Measurements from ENCODE around the gene DNAJC1.
"Not testable (repeated sequence)": the region's sequence is repeated elsewhere in the genome, so short reads cannot be mapped to it uniquely, and the experiment has no call there.

Gene DNAJC1

GRCh38 chr10:21823617-21824016 lies 179.9 kb downstream of the DNAJC1 start:
- no peak for DNase-seq

- not testable (repeated sequence) for DNase-seq
Observed at GRCh38 chr10:21822273-21822672, 181.3 kb downstream of the DNAJC1 start.

- no peak for DNase-seq
Observed at GRCh38 chr10:21820952-21821351, 182.6 kb downstream of the DNAJC1 start.

GRCh38 chr10:21818416-21818815 lies 185.1 kb downstream of the DNAJC1 start:
- not testable (repeated sequence) for DNase-seq

GRCh38 chr10:21814866-21815265 lies 188.7 kb downstream of the DNAJC1 start:
- no peak for DNase-seq

GRCh38 chr10:21813946-21814345 lies 189.6 kb downstream of the DNAJC1 start:
- no peak for DNase-seq

- no peak for DNase-seq
Observed at GRCh38 chr10:21811245-21811585, 192.3 kb downstream of the DNAJC1 start.

- no peak for DNase-seq
Observed at GRCh38 chr10:21810582-21811244, 192.8 kb downstream of the DNAJC1 start.

GRCh38 chr10:21808550-21808949 lies 195.0 kb downstream of the DNAJC1 start:
- DNase-seq: no peak

GRCh38 chr10:21807180-21807579 lies 196.3 kb downstream of the DNAJC1 start:
- DNase-seq: no peak

GRCh38 chr10:21803374-21803773 lies 200.2 kb downstream of the DNAJC1 start:
- no peak for DNase-seq

- no peak for DNase-seq
Observed at GRCh38 chr10:21801609-21802008, 201.9 kb downstream of the DNAJC1 start.

- no peak for DNase-seq
Observed at GRCh38 chr10:21797984-21798765, 205.4 kb downstream of the DNAJC1 start.

- no peak for DNase-seq
Observed at GRCh38 chr10:21797533-21797932, 206.0 kb downstream of the DNAJC1 start.

GRCh38 chr10:21791276-21791675 lies 212.3 kb downstream of the DNAJC1 start:
- DNase-seq: no peak

GRCh38 chr10:21776883-21777282 lies 226.6 kb downstream of the DNAJC1 start:
- DNase-seq: no peak

- no peak for DNase-seq
Observed at GRCh38 chr10:21771219-21771618, 232.3 kb downstream of the DNAJC1 start.

GRCh38 chr10:21769041-21769440 lies 234.5 kb downstream of the DNAJC1 start:
- no peak for DNase-seq

- peak; percentile 58 for DNase-seq
Observed at GRCh38 chr10:21764466-21765189, 238.9 kb downstream of the DNAJC1 start.

GRCh38 chr10:21760332-21760731 lies 243.2 kb downstream of the DNAJC1 start:
- no peak for DNase-seq

GRCh38 chr10:21759232-21759631 lies 244.3 kb downstream of the DNAJC1 start:
- DNase-seq: no peak

- DNase-seq: no peak
Observed at GRCh38 chr10:21758696-21759095, 244.8 kb downstream of the DNAJC1 start.

- DNase-seq: no peak
Observed at GRCh38 chr10:21758239-21758638, 245.3 kb downstream of the DNAJC1 start.
